HepG2 (cell line): Measurements from ENCODE around the gene SEC24A. TPM values are rescaled to one million over a fixed set of nuclear protein-coding genes. Genes with fewer than 3 reads are reported as not detected.
A peak's percentile ranks its signal among the peaks of the same experiment; 100 is the strongest.

Source experiments
- ARNTL ChIP-seq: sonication (generic); formaldehyde crosslinking; IDR thresholded peaks from 2 replicates; pipeline ENCODE4 v1.4.0; 2020; ENCODE audit warnings: mild to moderate bottlenecking, missing genetic modification reagents
- CSRNP1 ChIP-seq: sonication (generic); formaldehyde crosslinking; IDR thresholded peaks from 2 replicates; pipeline ENCODE4 v1.8.1; 2023; ENCODE audit warnings: mild to moderate bottlenecking, missing genetic modification reagents
- ESRRA ChIP-seq: sonication (generic); formaldehyde crosslinking; IDR thresholded peaks from 2 replicates; pipeline ENCODE4 v1.5.1; 2020; ENCODE audit warnings: mild to moderate bottlenecking, low read depth, missing genetic modification reagents
- EZH2 ChIP-seq: conservative IDR thresholded peaks from 2 replicates; pipeline ENCODE4 v1.6.1; 2012; ENCODE audit warnings: mild to moderate bottlenecking, low read depth, low read length, moderate library complexity
- HDAC6 ChIP-seq: fragments of 200-600 bp; sonication (generic); IDR thresholded peaks from 2 replicates; pipeline ENCODE4 v1.7.0; 2017; ENCODE audit warnings: mild to moderate bottlenecking, antibody characterized with exemption, low read length, low read depth
- HNRNPL ChIP-seq: fragments of 200-400 bp; formaldehyde crosslinking; IDR thresholded peaks from 2 replicates; pipeline ENCODE4 v1.6.1; 2017; ENCODE audit warnings: mild to moderate bottlenecking, low read depth, low read length
- MTF1 ChIP-seq: sonication (generic); formaldehyde crosslinking; IDR thresholded peaks from 2 replicates; pipeline ENCODE4 v1.5.0; 2020; ENCODE audit warnings: missing genetic modification reagents
- NFE2 ChIP-seq: sonication (generic); formaldehyde crosslinking; IDR thresholded peaks from 2 replicates; pipeline ENCODE4 v1.4.0; 2020; ENCODE audit warnings: missing genetic modification reagents
- PLRG1 ChIP-seq: fragments of 450-650 bp; conservative IDR thresholded peaks from 2 replicates; pipeline ENCODE4 v1.6.1; 2016
- RARA ChIP-seq: IDR thresholded peaks from 2 replicates; pipeline ENCODE4 v1.6.1; 2016; ENCODE audit warnings: missing genetic modification reagents, missing compliant biosample characterization
- RCOR2 ChIP-seq: IDR thresholded peaks from 2 replicates; pipeline ENCODE4 v1.6.1; 2016; ENCODE audit warnings: missing biosample characterization, missing genetic modification reagents
- SAFB2 ChIP-seq: sonication (generic); formaldehyde crosslinking; IDR thresholded peaks from 2 replicates; pipeline ENCODE4 v1.5.1; 2020; ENCODE audit warnings: missing genetic modification reagents, low read depth, mild to moderate bottlenecking, borderline replicate concordance
- SETDB1 ChIP-seq: sonication (generic); formaldehyde crosslinking; IDR thresholded peaks from 2 replicates; pipeline ENCODE4 v1.5.1; 2020; ENCODE audit warnings: missing genetic modification reagents, mild to moderate bottlenecking, borderline replicate concordance
- SMAD1 ChIP-seq: sonication (generic); formaldehyde crosslinking; IDR thresholded peaks from 2 replicates; pipeline ENCODE4 v1.4.0; 2020; ENCODE audit warnings: missing genetic modification reagents, low read depth, mild to moderate bottlenecking, borderline replicate concordance
- SMARCE1 ChIP-seq: fragments of 450-650 bp; IDR thresholded peaks from 2 replicates; pipeline ENCODE4 v1.6.1; 2017; ENCODE audit warnings: borderline replicate concordance
- TBP ChIP-seq: sonication (generic); formaldehyde crosslinking; IDR thresholded peaks from 2 replicates; pipeline ENCODE4 v1.5.0; 2020; ENCODE audit warnings: missing genetic modification reagents
- TOPORS ChIP-seq: sonication (generic); formaldehyde crosslinking; IDR thresholded peaks from 2 replicates; pipeline ENCODE4 v1.8.0; 2023; ENCODE audit warnings: mild to moderate bottlenecking, missing genetic modification reagents
- ZMYM4 ChIP-seq: sonication (generic); formaldehyde crosslinking; IDR thresholded peaks from 2 replicates; pipeline ENCODE4 v1.8.1; 2023; ENCODE audit warnings: mild to moderate bottlenecking, missing genetic modification reagents
- ZNF251 ChIP-seq: sonication (generic); formaldehyde crosslinking; IDR thresholded peaks from 2 replicates; pipeline ENCODE4 v1.9.0; 2021; ENCODE audit warnings: mild to moderate bottlenecking, missing genetic modification reagents
- ZNF496 ChIP-seq: sonication (generic); formaldehyde crosslinking; IDR thresholded peaks from 2 replicates; pipeline ENCODE4 v1.8.1; 2023; ENCODE audit warnings: mild to moderate bottlenecking, moderate library complexity, missing genetic modification reagents; ENCODE audit not compliant: insufficient replicate concordance
- polyA plus RNA-seq, 8 experiments: library from polyadenylated mRNA; depleted of rRNA in 3 of 8; stranded (reverse) in 7 of 8; unstranded in 1 of 8; fragments of >200 nt; fragmentation: Illumina TruSeq in 4 of 8; extraction: Trizol in 4 of 8; gene quantifications; 2 replicates each; pipeline versions ENCODE4 v1.2.1 to v1.2.3, GENCODE V29; 2011 to 2016; ENCODE audit warnings: low read depth in 4 of 8, missing spikeins in 1 of 8, mixed read lengths in 1 of 8; ENCODE audit not compliant: insufficient read depth in 1 of 8
- total RNA-seq, 5 experiments: library from RNA; depleted of rRNA; stranded (reverse); fragments of >200 nt; fragmentation: Illumina TruSeq; extraction: Trizol; gene quantifications; 2 replicates each; pipeline ENCODE4 v1.2.3, GENCODE V29; 2016; ENCODE audit warnings: low read depth in 1 of 5
- TF ChIP-seq, protein P1 (sequence below): fragments of 450-650 bp; IDR thresholded peaks from 2 replicates; pipeline ENCODE4 v1.6.1; 2017
- TF ChIP-seq, protein P2 (sequence below): sonication (generic); formaldehyde crosslinking; IDR thresholded peaks from 2 replicates; pipeline ENCODE4 v1.9.0; 2021; ENCODE audit warnings: mild to moderate bottlenecking, missing genetic modification reagents

The SEC24A gene
- total and polyA plus RNA-seq, 2 of the 13 experiments (the other 11 are each of a cell fraction or from before 2014, with no cell fraction given), result 30.5 to 56.8 TPM

GRCh38 chr5:134648425-134649162, at the start of gene SEC24A (continued):
- TF ChIP-seq RARA, result peak; percentile 84
- TF ChIP-seq ARNTL (CRISPR knock-in tag), result peak; percentile 87
- peak; percentile 95 for TF ChIP-seq HNRNPL
- TF ChIP-seq, protein P1, sequence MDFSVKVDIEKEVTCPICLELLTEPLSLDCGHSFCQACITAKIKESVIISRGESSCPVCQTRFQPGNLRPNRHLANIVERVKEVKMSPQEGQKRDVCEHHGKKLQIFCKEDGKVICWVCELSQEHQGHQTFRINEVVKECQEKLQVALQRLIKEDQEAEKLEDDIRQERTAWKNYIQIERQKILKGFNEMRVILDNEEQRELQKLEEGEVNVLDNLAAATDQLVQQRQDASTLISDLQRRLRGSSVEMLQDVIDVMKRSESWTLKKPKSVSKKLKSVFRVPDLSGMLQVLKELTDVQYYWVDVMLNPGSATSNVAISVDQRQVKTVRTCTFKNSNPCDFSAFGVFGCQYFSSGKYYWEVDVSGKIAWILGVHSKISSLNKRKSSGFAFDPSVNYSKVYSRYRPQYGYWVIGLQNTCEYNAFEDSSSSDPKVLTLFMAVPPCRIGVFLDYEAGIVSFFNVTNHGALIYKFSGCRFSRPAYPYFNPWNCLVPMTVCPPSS, result no peak
- TF ChIP-seq TBP, result 0 out of 2 replicates have a peak, but pooled peaks have one; percentile 58
- no peak for TF ChIP-seq NFE2 (CRISPR knock-in tag)
- TF ChIP-seq, protein P2, sequence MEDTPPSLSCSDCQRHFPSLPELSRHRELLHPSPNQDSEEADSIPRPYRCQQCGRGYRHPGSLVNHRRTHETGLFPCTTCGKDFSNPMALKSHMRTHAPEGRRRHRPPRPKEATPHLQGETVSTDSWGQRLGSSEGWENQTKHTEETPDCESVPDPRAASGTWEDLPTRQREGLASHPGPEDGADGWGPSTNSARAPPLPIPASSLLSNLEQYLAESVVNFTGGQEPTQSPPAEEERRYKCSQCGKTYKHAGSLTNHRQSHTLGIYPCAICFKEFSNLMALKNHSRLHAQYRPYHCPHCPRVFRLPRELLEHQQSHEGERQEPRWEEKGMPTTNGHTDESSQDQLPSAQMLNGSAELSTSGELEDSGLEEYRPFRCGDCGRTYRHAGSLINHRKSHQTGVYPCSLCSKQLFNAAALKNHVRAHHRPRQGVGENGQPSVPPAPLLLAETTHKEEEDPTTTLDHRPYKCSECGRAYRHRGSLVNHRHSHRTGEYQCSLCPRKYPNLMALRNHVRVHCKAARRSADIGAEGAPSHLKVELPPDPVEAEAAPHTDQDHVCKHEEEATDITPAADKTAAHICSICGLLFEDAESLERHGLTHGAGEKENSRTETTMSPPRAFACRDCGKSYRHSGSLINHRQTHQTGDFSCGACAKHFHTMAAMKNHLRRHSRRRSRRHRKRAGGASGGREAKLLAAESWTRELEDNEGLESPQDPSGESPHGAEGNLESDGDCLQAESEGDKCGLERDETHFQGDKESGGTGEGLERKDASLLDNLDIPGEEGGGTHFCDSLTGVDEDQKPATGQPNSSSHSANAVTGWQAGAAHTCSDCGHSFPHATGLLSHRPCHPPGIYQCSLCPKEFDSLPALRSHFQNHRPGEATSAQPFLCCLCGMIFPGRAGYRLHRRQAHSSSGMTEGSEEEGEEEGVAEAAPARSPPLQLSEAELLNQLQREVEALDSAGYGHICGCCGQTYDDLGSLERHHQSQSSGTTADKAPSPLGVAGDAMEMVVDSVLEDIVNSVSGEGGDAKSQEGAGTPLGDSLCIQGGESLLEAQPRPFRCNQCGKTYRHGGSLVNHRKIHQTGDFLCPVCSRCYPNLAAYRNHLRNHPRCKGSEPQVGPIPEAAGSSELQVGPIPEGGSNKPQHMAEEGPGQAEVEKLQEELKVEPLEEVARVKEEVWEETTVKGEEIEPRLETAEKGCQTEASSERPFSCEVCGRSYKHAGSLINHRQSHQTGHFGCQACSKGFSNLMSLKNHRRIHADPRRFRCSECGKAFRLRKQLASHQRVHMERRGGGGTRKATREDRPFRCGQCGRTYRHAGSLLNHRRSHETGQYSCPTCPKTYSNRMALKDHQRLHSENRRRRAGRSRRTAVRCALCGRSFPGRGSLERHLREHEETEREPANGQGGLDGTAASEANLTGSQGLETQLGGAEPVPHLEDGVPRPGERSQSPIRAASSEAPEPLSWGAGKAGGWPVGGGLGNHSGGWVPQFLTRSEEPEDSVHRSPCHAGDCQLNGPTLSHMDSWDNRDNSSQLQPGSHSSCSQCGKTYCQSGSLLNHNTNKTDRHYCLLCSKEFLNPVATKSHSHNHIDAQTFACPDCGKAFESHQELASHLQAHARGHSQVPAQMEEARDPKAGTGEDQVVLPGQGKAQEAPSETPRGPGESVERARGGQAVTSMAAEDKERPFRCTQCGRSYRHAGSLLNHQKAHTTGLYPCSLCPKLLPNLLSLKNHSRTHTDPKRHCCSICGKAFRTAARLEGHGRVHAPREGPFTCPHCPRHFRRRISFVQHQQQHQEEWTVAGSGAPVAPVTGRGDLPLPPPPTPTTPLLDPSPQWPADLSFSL (CRISPR knock-in tag), result no peak
- peak; percentile 70; the same call in 1 of the 2 replicates for TF ChIP-seq RCOR2 (CRISPR knock-in tag)
- TF ChIP-seq MTF1 (CRISPR knock-in tag), result no peak
- TF ChIP-seq EZH2, result no peak
- TF ChIP-seq CSRNP1 (CRISPR knock-in tag), result peak; percentile 95
- no peak for TF ChIP-seq PLRG1
- no peak for TF ChIP-seq ZNF251
- peak; percentile 25; the same call in 1 of the 2 replicates for TF ChIP-seq SAFB2 (CRISPR knock-in tag)
- TF ChIP-seq TOPORS (CRISPR knock-in tag), result 0 out of 2 replicates have a peak, but pooled peaks have one; percentile 76
- peak; percentile 74 for TF ChIP-seq ZMYM4 (CRISPR knock-in tag)
- no peak for TF ChIP-seq SMARCE1
- peak; percentile 65; the same call in 1 of the 2 replicates for TF ChIP-seq SETDB1 (CRISPR knock-in tag)
- TF ChIP-seq SMAD1 (CRISPR knock-in tag), result peak; percentile 84; the same call in 1 of the 2 replicates
- peak; percentile 86 for TF ChIP-seq ESRRA (CRISPR knock-in tag)
- TF ChIP-seq HDAC6, result no peak
- no peak for TF ChIP-seq ZNF496 (CRISPR knock-in tag)
